Calu3 (cell line): ENCODE measurements around the gene OR14C36. TPM values are rescaled to one million over a fixed set of nuclear protein-coding genes. Genes with fewer than 3 reads are reported as not detected.

Experiments used
- BruUV-seq: library from RNA; stranded (reverse); fragments of 400-500 nt; replicated peaks from 2 replicates; lab custom pipeline; 2021; lab: Mats Ljungman, UMichigan
- CTCF ChIA-PET: fragments of 300-600 bp; sonication (Branson Sonifier 250); formaldehyde crosslinking; loops from one replicate; lab custom pipeline; 2022; ENCODE audit warnings: antibody characterized with exemption; lab: Charles Lee
- DNase-seq: peaks from one replicate; pipeline ENCODE4 v3.0.0; 2022
- H3K27ac Mint-ChIP-seq: one replicate; pipeline ENCODE4 v1.8.0; 2022; ENCODE audit warnings: mixed read lengths; ENCODE audit not compliant: unreplicated experiment
- H3K27me3 Mint-ChIP-seq: one replicate; pipeline ENCODE4 v1.8.0; 2022; ENCODE audit warnings: mixed read lengths; ENCODE audit not compliant: unreplicated experiment
- H3K36me3 Mint-ChIP-seq: one replicate; pipeline ENCODE4 v1.8.0; 2022; ENCODE audit warnings: mild to moderate bottlenecking, moderate library complexity, mixed read lengths; ENCODE audit not compliant: insufficient read depth, unreplicated experiment
- H3K4me1 Mint-ChIP-seq: one replicate; pipeline ENCODE4 v1.8.0; 2022; ENCODE audit warnings: mild to moderate bottlenecking, low read depth, mixed read lengths; ENCODE audit not compliant: unreplicated experiment
- H3K4me3 Mint-ChIP-seq: one replicate; pipeline ENCODE4 v1.8.0; 2022; ENCODE audit warnings: mild to moderate bottlenecking, low read depth, moderate library complexity, mixed read lengths; ENCODE audit not compliant: unreplicated experiment
- H3K9me3 Mint-ChIP-seq: one replicate; pipeline ENCODE4 v1.8.0; 2022; ENCODE audit warnings: low read depth, mixed read lengths; ENCODE audit not compliant: unreplicated experiment
- CTCF ChIP-seq: fragments of 200-600 bp; IDR thresholded peaks from one replicate; pipeline ENCODE4 v1.8.0; 2022; ENCODE audit warnings: antibody characterized with exemption; ENCODE audit not compliant: unreplicated experiment
- intact Hi-C: fragments of 100-400 bp; cut with micrococcal nuclease; formaldehyde crosslinking; loops from one replicate; pipeline ENCODE4 v1.10.0; 2022; ENCODE audit not compliant: unreplicated experiment
- total RNA-seq: library from RNA; stranded (reverse); gene quantifications from 2 replicates; pipeline ENCODE4 v1.2.3, GENCODE V29; 2022

OR14C36 gene
- total RNA-seq, 1 experiment from 2014 or later: not detected

GRCh38 chr1:248316796-248317195, 31.8 kb upstream of the OR14C36 start:
- TF ChIP-seq CTCF: no peak
- CTCF ChIA-PET: no interaction called here
- no peaks in the 10 kb centered on the region for H3K36me3 Mint-ChIP-seq
- H3K4me3 Mint-ChIP-seq: no peak overlapping the region
- H3K27ac Mint-ChIP-seq: no peak overlapping the region
- intact Hi-C loops: no loop called here
- H3K27me3 Mint-ChIP-seq: no peaks in the 10 kb centered on the region
- DNase-seq: no peak
- peaks cover 38% of the 10 kb centered on the region for H3K9me3 Mint-ChIP-seq
- no TSS peak for BruUV-seq
- H3K4me1 Mint-ChIP-seq: no peaks in the 10 kb centered on the region

GRCh38 chr1:248324468-248324867, 24.1 kb upstream of the OR14C36 start, which contains the start of gene OR2M7:
TSS of gene OR2M7 (minus strand) at chr1:248324568. CDS start at chr1:248324568, 0 bp downstream.
- H3K4me3 Mint-ChIP-seq: no peak within 1 kb of the TSS
- intact Hi-C loops: no loop called here
- DNase-seq: no peak
- no peak for TF ChIP-seq CTCF
- BruUV-seq: no TSS peak
- CTCF ChIA-PET: no interaction called here
- no peaks in the 10 kb centered on the region for H3K36me3 Mint-ChIP-seq
- H3K27me3 Mint-ChIP-seq: no peaks in the 10 kb centered on the region
- H3K4me1 Mint-ChIP-seq: no peaks in the 10 kb centered on the region
- no peak within 1 kb of the TSS for H3K27ac Mint-ChIP-seq
- peaks cover 34% of the 10 kb centered on the region for H3K9me3 Mint-ChIP-seq

- Mint-ChIP-seq H3K27me3 (no peaks in the 10 kb centered on the region), H3K9me3 (peaks cover 22% of the 10 kb centered on the region), H3K4me1 (no peaks in the 10 kb centered on the region), H3K27ac (no peak overlapping the region), H3K36me3 (no peaks in the 10 kb centered on the region), H3K4me3 (no peak overlapping the region)
- intact Hi-C loops: no loop called here
- no TSS peak for BruUV-seq
- DNase-seq: no peak
- CTCF ChIA-PET: no interaction called here
- no peak for TF ChIP-seq CTCF
Measured at GRCh38 chr1:248343451-248343850, 5.1 kb upstream of the OR14C36 start.

- no peak overlapping the region for H3K4me3 Mint-ChIP-seq
- no peak for TF ChIP-seq CTCF
- no TSS peak for BruUV-seq
- no peak overlapping the region for H3K27ac Mint-ChIP-seq
- CTCF ChIA-PET: no interaction called here
- no peaks in the 10 kb centered on the region for H3K27me3 Mint-ChIP-seq
- H3K36me3 Mint-ChIP-seq: no peaks in the 10 kb centered on the region
- peaks cover 16% of the 10 kb centered on the region for H3K9me3 Mint-ChIP-seq
- DNase-seq: no peak
- no peaks in the 10 kb centered on the region for H3K4me1 Mint-ChIP-seq
- intact Hi-C loops: no loop called here
Measured at GRCh38 chr1:248359415-248359814, 10.8 kb downstream of the OR14C36 start.
